Large intestine (tissue), 3 donors: Measurements from ENCODE around the gene C1orf159. TPM values are rescaled to one million over a fixed set of nuclear protein-coding genes. Genes with fewer than 3 reads are reported as not detected.

Experiments used
- DNase-seq, 2 donors: peaks; one replicate each; pipeline versions ENCODE4 v3.0.0 to v3.0.0-alpha.2; 2013
- H3K27ac ChIP-seq: one replicate; pipeline ENCODE4 v1.5.1; 2013; ENCODE audit warnings: low read length
- H3K27me3 ChIP-seq: 2 replicates; pipeline ENCODE4 v1.6.1; 2013; ENCODE audit warnings: low read length; ENCODE audit not compliant: control insufficient read depth, insufficient read depth
- H3K36me3 ChIP-seq: 2 replicates; pipeline ENCODE4 v1.6.1; 2013; ENCODE audit warnings: low read length; ENCODE audit not compliant: control insufficient read depth, insufficient read depth
- H3K4me1 ChIP-seq: one replicate; pipeline ENCODE4 v1.6.1; 2013; ENCODE audit warnings: low read length; ENCODE audit not compliant: control insufficient read depth, insufficient read depth
- H3K4me3 ChIP-seq: one replicate; pipeline ENCODE4 v1.5.1; 2013; ENCODE audit warnings: low read length
- H3K9me3 ChIP-seq: one replicate; pipeline ENCODE4 v1.6.1; 2013; ENCODE audit warnings: mild to moderate bottlenecking, low read depth, low read length, moderate library complexity; ENCODE audit not compliant: control insufficient read depth
- WGBS: methylation state at CpG from one replicate; pipeline ENCODE4 v1.1.5; 2013; ENCODE audit warnings: low lambda C conversion rate; ENCODE audit not compliant: insufficient coverage; 5-methylcytosine and 5-hydroxymethylcytosine counted together
- polyA plus RNA-seq: library from polyadenylated mRNA; unstranded; fragments of 120-200 nt; gene quantifications from one replicate; pipeline ENCODE4 v1.2.1, GENCODE V29; 2013

C1orf159 gene
- polyA plus RNA-seq, 1 donor, result 9.4 TPM

GRCh38 chr1:1043411-1043810, 72.5 kb downstream of the C1orf159 start:
- Histone ChIP-seq H3K36me3 (peaks cover 58% of the 10 kb centered on the region), H3K27ac (no peak overlapping the region), H3K4me1 (peaks cover 16% of the 10 kb centered on the region), H3K27me3 (peaks cover 13% of the 10 kb centered on the region), H3K4me3 (no peak overlapping the region), H3K9me3 (peaks cover 22% of the 10 kb centered on the region)
- WGBS, result no CpG with 5 or more reads among the region's 27 CpGs
- DNase-seq, result no peak

- H3K4me3 ChIP-seq, result no peak overlapping the region
- WGBS, result no CpG with 5 or more reads among the region's 10 CpGs
- peaks cover 61% of the 10 kb centered on the region for H3K36me3 ChIP-seq
- peaks cover 22% of the 10 kb centered on the region for H3K9me3 ChIP-seq
- peaks cover 13% of the 10 kb centered on the region for H3K27me3 ChIP-seq
- H3K27ac ChIP-seq, result no peak overlapping the region
- H3K4me1 ChIP-seq, result peaks cover 16% of the 10 kb centered on the region
- no peak for DNase-seq
These were observed 73.1 kb downstream of the C1orf159 start for GRCh38 chr1:1042835-1043234.

DNA sequence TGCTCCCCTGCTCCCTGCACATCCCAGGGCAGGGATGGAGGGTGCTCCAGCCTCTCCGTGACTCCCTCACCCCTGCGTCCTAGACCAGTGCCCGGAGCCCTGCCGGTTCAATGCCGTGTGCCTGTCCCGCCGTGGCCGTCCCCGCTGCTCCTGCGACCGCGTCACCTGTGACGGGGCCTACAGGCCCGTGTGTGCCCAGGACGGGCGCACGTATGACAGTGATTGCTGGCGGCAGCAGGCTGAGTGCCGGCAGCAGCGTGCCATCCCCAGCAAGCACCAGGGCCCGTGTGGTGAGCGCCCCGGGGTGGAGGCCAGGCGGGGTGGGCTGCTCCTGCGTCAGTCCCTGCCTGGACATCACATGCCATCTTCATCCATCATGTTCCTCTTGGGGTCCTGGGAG, 74.0 kb downstream of the C1orf159 start:
- no peak overlapping the region for H3K27ac ChIP-seq
- H3K4me1 ChIP-seq, result peaks cover 22% of the 10 kb centered on the region
- H3K36me3 ChIP-seq, result peaks cover 57% of the 10 kb centered on the region
- no peak overlapping the region for H3K4me3 ChIP-seq
- peaks cover 22% of the 10 kb centered on the region for H3K9me3 ChIP-seq
- DNase-seq, result no peak
- H3K27me3 ChIP-seq, result peaks cover 13% of the 10 kb centered on the region
- no CpG with 5 or more reads among the region's 25 CpGs for WGBS

- WGBS, result no CpG with 5 or more reads among the region's 60 CpGs
- Histone ChIP-seq H3K27me3 (peaks cover 13% of the 10 kb centered on the region), H3K4me3 (no peak overlapping the region), H3K4me1 (peaks cover 22% of the 10 kb centered on the region), H3K36me3 (peaks cover 59% of the 10 kb centered on the region), H3K27ac (no peak overlapping the region), H3K9me3 (peaks cover 22% of the 10 kb centered on the region)
- no peak for DNase-seq
These were observed 74.8 kb downstream of the C1orf159 start for GRCh38 chr1:1041092-1041523.

- peaks cover 22% of the 10 kb centered on the region for H3K9me3 ChIP-seq
- no CpG with 5 or more reads among the region's 99 CpGs for WGBS
- H3K27me3 ChIP-seq, result peaks cover 13% of the 10 kb centered on the region
- peaks cover 58% of the 10 kb centered on the region for H3K36me3 ChIP-seq
- peak overlapping the region; percentile 33 for H3K4me3 ChIP-seq
- peak; percentile 74 to 75 for DNase-seq
- H3K4me1 ChIP-seq, result peaks cover 22% of the 10 kb centered on the region
- H3K27ac ChIP-seq, result no peak overlapping the region
These were observed 75.6 kb downstream of the C1orf159 start for GRCh38 chr1:1040004-1040991.

DNA sequence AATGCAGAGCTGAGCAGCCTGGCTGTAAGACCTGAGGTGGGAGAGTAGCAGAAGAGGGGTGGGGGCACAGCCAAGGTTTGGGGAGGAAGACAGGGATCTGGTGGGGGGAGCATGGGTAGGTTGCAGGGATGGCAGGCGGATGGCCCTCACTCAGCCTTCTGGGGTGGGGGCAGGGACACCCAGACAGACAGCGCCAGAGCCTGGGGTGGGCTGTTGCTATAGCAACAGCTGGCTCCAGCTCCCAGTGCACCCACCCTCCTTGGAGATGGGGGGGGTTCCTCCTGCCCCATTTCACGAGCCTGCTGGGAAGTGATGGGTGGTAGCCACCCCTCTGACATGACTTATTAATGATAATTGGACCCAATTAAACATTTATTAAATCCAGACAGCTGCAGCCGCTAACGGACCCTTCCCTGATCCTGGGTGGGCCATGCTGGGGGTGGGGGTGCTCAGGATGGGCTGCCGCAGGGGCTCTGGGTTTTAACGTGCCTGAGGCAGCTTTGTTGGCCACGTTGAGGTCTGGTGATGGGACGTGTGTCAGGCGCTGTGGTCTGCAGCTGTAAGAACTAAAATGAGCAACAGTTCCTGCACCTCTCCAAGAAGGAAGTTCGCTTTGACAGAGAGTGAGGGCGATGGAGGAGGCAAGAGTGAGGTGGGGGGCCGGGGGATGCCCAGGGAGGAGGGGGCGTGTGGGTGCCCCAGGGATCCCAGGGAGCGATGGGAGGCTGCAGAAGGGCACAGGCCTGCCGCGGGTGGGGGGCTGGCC, 76.6 kb downstream of the C1orf159 start:
- WGBS, result no CpG with 5 or more reads among the region's 17 CpGs
- peaks cover 52% of the 10 kb centered on the region for H3K36me3 ChIP-seq
- H3K9me3 ChIP-seq, result peaks cover 22% of the 10 kb centered on the region
- H3K27ac ChIP-seq, result no peak overlapping the region
- no peak overlapping the region for H3K4me3 ChIP-seq
- peaks cover 22% of the 10 kb centered on the region for H3K4me1 ChIP-seq
- DNase-seq, result no peak
- H3K27me3 ChIP-seq, result peaks cover 18% of the 10 kb centered on the region

DNA sequence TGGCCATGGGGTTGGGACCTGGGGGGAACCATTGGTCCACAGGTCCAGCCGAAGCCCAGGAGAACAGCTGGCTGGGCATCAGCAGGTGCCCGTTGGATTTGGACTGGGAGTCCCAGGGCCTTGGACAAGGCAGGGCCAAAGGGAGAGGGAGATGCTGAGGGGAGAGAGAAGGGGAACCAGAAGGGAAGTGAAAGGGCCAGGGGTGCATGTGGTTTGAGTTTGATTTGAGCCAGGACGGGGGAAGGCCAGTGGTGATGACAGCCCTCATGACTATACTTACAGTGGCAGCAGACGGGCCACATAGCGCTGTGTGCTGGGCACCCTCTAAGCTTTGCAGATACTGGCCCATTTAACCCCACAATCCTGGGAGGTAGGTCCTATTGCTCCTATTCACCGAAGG, 77.2 kb downstream of the C1orf159 start:
- H3K36me3 ChIP-seq, result peaks cover 48% of the 10 kb centered on the region
- H3K4me3 ChIP-seq, result no peak overlapping the region
- WGBS, result no CpG with 5 or more reads among the region's 6 CpGs
- peaks cover 22% of the 10 kb centered on the region for H3K27me3 ChIP-seq
- peaks cover 24% of the 10 kb centered on the region for H3K4me1 ChIP-seq
- no peak for DNase-seq
- H3K27ac ChIP-seq, result no peak overlapping the region
- peaks cover 18% of the 10 kb centered on the region for H3K9me3 ChIP-seq

DNA sequence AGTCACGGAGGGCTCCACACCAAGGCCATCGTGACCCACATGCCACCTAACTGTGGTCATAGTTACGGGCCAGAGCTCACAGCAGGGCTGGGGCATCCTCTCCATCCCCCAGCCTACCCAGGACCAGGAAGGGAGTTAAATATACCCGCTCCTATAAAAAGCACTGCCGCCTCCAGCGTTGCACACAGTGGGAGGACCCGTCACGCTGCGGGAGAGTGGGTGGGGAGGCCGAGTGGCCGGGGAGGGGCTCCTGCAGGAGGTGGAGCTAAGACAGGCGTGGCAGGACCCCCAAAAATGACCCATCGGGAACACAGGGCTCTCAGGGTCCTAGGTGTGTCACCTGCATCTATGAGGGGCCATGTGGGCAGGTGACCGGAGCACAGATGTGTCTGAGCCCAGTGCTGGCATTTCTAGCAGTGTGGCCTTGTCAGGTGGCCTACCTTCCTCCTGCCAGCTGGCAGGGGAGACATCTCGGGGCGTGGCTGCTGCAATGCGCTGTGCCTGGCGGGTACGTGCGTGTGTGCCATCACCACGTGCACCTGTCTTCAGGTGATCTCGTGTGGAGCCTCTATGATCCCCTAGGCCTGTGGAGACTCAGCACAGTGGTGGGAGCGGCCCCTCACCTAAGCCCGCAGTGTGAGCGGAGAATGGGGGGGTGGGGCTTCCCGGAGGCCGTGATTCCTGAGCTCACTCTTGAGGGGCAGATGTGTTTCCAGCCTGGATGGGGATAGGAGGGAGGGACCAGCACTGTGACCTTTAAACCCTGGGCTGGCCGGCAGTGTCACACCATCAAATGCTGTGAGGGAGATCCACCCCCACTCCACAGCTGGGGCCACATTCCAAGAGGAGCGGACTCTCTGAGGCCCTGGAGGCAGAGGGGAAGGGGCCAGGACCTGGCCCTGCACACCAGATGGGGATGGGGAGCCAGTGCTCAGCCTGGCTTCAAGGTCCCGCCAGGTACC, 78.2 kb downstream of the C1orf159 start:
- H3K27ac ChIP-seq, result no peak overlapping the region
- H3K27me3 ChIP-seq, result peaks cover 23% of the 10 kb centered on the region
- peaks cover 37% of the 10 kb centered on the region for H3K36me3 ChIP-seq
- H3K4me1 ChIP-seq, result peaks cover 27% of the 10 kb centered on the region
- H3K9me3 ChIP-seq, result peaks cover 7% of the 10 kb centered on the region
- DNase-seq, result no peak
- WGBS, result no CpG with 5 or more reads among the region's 30 CpGs
- no peak overlapping the region for H3K4me3 ChIP-seq

DNA sequence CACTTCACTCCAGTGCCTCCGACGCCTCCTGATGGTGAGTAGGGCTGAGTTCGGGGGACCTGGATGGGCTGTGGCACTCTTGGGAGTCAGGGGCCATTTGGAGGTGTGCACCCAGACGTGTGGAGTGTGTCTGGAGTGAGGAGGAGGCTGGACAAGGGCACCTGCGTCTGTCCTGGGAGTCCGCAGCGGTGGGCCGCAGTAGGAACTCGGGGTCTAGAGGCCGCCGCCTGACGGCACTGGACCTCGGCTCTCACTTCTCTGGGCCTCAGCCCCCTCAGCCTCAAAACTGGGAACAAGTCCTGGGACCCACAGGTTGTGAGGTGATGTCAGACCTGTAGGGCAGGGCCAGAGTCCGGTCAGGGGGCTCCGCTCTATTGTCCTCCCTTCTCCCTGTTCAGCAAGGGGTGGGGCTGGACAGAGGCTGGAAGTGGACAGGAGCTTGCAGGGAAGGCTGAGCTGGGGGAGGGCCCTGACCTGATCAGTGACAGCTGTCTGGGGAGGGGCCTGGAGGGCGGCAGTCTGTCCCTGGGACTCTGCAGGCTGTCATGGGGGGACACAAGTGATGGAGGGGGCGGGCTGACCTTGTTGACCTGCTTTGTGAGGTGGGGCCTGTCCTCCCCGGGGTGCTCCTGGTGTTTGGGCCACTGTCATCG, 80.5 kb downstream of the C1orf159 start:
- Histone ChIP-seq H3K27me3 (peaks cover 25% of the 10 kb centered on the region), H3K4me1 (peaks cover 45% of the 10 kb centered on the region), H3K36me3 (peaks cover 27% of the 10 kb centered on the region), H3K4me3 (no peak overlapping the region), H3K9me3 (no peaks in the 10 kb centered on the region), H3K27ac (no peak overlapping the region)
- no CpG with 5 or more reads among the region's 19 CpGs for WGBS
- DNase-seq, result no peak
